ENCODE data around the gene LPP. TPM values are rescaled to one million over a fixed set of nuclear protein-coding genes. Genes with fewer than 3 reads are reported as not detected.

Gene LPP
- total RNA-seq, 1 experiment from 2014 or later, result 120 TPM

DNA sequence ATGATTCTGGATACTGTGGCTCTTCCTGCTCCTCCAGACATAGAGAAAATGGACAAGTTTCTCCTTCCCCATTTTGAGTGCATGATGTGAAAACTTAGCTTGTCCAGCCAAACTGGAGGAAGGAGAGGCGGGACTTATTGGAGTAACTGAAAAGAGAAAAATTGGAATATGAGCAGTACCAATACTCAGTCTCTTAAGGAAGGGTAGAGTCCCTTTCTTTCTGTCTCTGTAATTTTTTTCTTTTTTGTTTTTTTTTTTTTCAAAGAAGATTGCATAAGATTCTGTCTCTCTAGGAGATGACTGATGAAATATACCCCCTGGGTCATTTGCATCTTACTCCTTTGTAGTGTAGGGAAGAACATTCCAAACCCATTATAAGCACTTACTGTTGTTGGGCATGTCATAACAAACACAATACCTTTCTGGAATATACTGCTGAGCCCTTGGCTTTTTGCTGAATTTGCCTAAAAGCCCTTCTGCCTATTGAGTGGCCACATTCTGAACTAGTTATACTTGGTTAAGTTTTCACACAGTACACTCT, 519.8 kb downstream of the LPP start:
- BruUV-seq (replicated peaks), result no TSS peak
- no peak for TF ChIP-seq CTCF (IDR thresholded peaks at IDR 0.05; ENCODE audit: insufficient read depth in 1 of 2, low read depth in 1 of 2, low read length in 1 of 2, severe bottlenecking in 1 of 2, unreplicated experiment in 1 of 2)

GRCh38 chr3:188674595-188674994, 520.6 kb downstream of the LPP start:
- CTCF ChIA-PET, result interaction anchor here (0.7 kb wide), 1 partner anchor 865 kb away, joined by 3 read pairs; no protein-coding TSS in a partner anchor
- H3K36me3 ChIP-seq (ENCODE audit: control insufficient read depth, insufficient read depth, low read length), result no peaks in the 10 kb centered on the region
- Mint-ChIP-seq H3K27me3 (ENCODE audit: insufficient read depth, unreplicated experiment) (no peaks in the 10 kb centered on the region), H3K4me3 (ENCODE audit: unreplicated experiment) (no peak overlapping the region), H3K27ac (ENCODE audit: unreplicated experiment) (peak overlapping the region; percentile 44), H3K36me3 (ENCODE audit: insufficient read depth, unreplicated experiment) (peaks cover 14% of the 10 kb centered on the region), H3K9me3 (ENCODE audit: unreplicated experiment) (peaks cover 9% of the 10 kb centered on the region), H3K4me1 (ENCODE audit: low read depth, unreplicated experiment) (peaks cover 31% of the 10 kb centered on the region)
- no TSS peak for BruUV-seq (replicated peaks)
- POLR2A ChIA-PET, result no interaction called here
- no peaks in the 10 kb centered on the region for H3K9me3 ChIP-seq
- no peak for TF ChIP-seq CTCF (IDR thresholded peaks at IDR 0.05; ENCODE audit: insufficient read depth in 1 of 2, low read depth in 1 of 2, low read length in 1 of 2, severe bottlenecking in 1 of 2, unreplicated experiment in 1 of 2)
- intact Hi-C loops (cut with micrococcal nuclease; ENCODE audit: unreplicated experiment), result loop anchor here (1.0 to 10.0 kb wide), 4 partner anchors 72 to 930 kb away; partner anchors contain the start of gene BCL6
- DNase-seq, result peak in 1 of 2 experiments; percentile 46
- H3K4me1 ChIP-seq, result peaks cover 45% of the 10 kb centered on the region
- H3K27me3 ChIP-seq (replicated peaks; ENCODE audit: control insufficient read depth, insufficient read depth, low read length), result no peaks in the 10 kb centered on the region
- no peak overlapping the region for H3K4me3 ChIP-seq (ENCODE audit: low read depth, low read length)

More for the DNA sequence above, 519.8 kb downstream of the LPP start:
- DNase-seq, result peak in 1 of 2 experiments; percentile 56
- Mint-ChIP-seq H3K9me3 (ENCODE audit: unreplicated experiment) (peaks cover 16% of the 10 kb centered on the region), H3K36me3 (ENCODE audit: insufficient read depth, unreplicated experiment) (peaks cover 17% of the 10 kb centered on the region), H3K27ac (ENCODE audit: unreplicated experiment) (peak overlapping the region; percentile 44), H3K27me3 (ENCODE audit: insufficient read depth, unreplicated experiment) (no peaks in the 10 kb centered on the region), H3K4me1 (ENCODE audit: low read depth, unreplicated experiment) (peaks cover 26% of the 10 kb centered on the region), H3K4me3 (ENCODE audit: unreplicated experiment) (no peak overlapping the region)
- no peaks in the 10 kb centered on the region for H3K36me3 ChIP-seq (ENCODE audit: control insufficient read depth, insufficient read depth, low read length)
- peaks cover 36% of the 10 kb centered on the region for H3K4me1 ChIP-seq
- no peaks in the 10 kb centered on the region for H3K9me3 ChIP-seq
- no peaks in the 10 kb centered on the region for H3K27me3 ChIP-seq (replicated peaks; ENCODE audit: control insufficient read depth, insufficient read depth, low read length)
- intact Hi-C loops (cut with micrococcal nuclease; ENCODE audit: unreplicated experiment), result loop anchor here (1.0 to 10.0 kb wide), 4 partner anchors 73 to 929 kb away; partner anchors contain the start of gene BCL6
- CTCF ChIA-PET, result no interaction called here
- H3K4me3 ChIP-seq (ENCODE audit: low read depth, low read length), result no peak overlapping the region
- POLR2A ChIA-PET, result no interaction called here

- no peak for DNase-seq
- POLR2A ChIA-PET, result no interaction called here
- H3K27ac Mint-ChIP-seq (ENCODE audit: unreplicated experiment), result no peak overlapping the region
- H3K4me1 ChIP-seq, result peaks cover 44% of the 10 kb centered on the region
- no peak for TF ChIP-seq CTCF (IDR thresholded peaks at IDR 0.05; ENCODE audit: insufficient read depth in 1 of 2, low read depth in 1 of 2, low read length in 1 of 2, severe bottlenecking in 1 of 2, unreplicated experiment in 1 of 2)
- no peaks in the 10 kb centered on the region for H3K9me3 Mint-ChIP-seq (ENCODE audit: unreplicated experiment)
- intact Hi-C loops (cut with micrococcal nuclease; ENCODE audit: unreplicated experiment), result loop anchor here (10.0 kb wide), 2 partner anchors 293 to 933 kb away; partner anchors contain the start of gene BCL6
- H3K36me3 Mint-ChIP-seq (ENCODE audit: insufficient read depth, unreplicated experiment), result peaks cover 4% of the 10 kb centered on the region
- no peaks in the 10 kb centered on the region for H3K27me3 Mint-ChIP-seq (ENCODE audit: insufficient read depth, unreplicated experiment)
- no TSS peak for BruUV-seq (replicated peaks)
- peaks cover 27% of the 10 kb centered on the region for H3K4me1 Mint-ChIP-seq (ENCODE audit: low read depth, unreplicated experiment)
- no peaks in the 10 kb centered on the region for H3K9me3 ChIP-seq
- H3K36me3 ChIP-seq (ENCODE audit: control insufficient read depth, insufficient read depth, low read length), result no peaks in the 10 kb centered on the region
- no peaks in the 10 kb centered on the region for H3K27me3 ChIP-seq (replicated peaks; ENCODE audit: control insufficient read depth, insufficient read depth, low read length)
- no peak overlapping the region for H3K4me3 ChIP-seq (ENCODE audit: low read depth, low read length)
- H3K4me3 Mint-ChIP-seq (ENCODE audit: unreplicated experiment), result no peak overlapping the region
- CTCF ChIA-PET, result no interaction called here
Observed at GRCh38 chr3:188677344-188677743, 523.4 kb downstream of the LPP start.

Measured in Caco-2 (cell line).